ENCODE data around the gene TASOR2. TPM values are rescaled to one million over a fixed set of nuclear protein-coding genes. Genes with fewer than 3 reads are reported as not detected.

TASOR2 gene
- total RNA-seq, 1 donor from 2014 or later: 57.2 TPM

DNA sequence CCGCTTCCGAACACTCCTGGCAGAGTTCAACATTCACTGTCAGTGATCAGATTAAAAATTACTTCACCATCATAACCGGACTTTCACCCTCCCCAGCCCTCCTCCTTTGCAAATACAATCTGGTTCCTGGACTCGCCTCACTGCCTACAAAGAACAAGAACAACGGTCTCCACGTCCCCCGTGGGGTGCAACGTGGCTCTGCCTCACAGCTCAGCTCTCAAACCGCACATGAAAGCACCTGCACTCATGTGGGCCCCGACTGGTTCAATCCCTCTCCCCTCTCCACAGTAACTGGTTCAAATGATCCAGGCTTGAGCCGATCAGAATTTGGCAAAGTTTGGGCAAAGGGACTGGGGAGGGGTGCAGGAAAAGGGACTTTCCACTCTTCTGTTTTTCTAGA lies 39.3 kb upstream of the TASOR2 start:
- Mint-ChIP-seq H3K9me3 (ENCODE audit: unreplicated experiment) (peaks cover 3% of the 10 kb centered on the region), H3K27me3 (ENCODE audit: unreplicated experiment) (peaks cover 10% of the 10 kb centered on the region), H3K4me3 (ENCODE audit: unreplicated experiment) (no peak overlapping the region), H3K27ac (ENCODE audit: unreplicated experiment) (no peak overlapping the region), H3K36me3 (ENCODE audit: unreplicated experiment) (no peaks in the 10 kb centered on the region), H3K4me1 (ENCODE audit: low read depth, unreplicated experiment) (peaks cover 14% of the 10 kb centered on the region)
- DNase-seq: no peak
- TF ChIP-seq, protein P1, sequence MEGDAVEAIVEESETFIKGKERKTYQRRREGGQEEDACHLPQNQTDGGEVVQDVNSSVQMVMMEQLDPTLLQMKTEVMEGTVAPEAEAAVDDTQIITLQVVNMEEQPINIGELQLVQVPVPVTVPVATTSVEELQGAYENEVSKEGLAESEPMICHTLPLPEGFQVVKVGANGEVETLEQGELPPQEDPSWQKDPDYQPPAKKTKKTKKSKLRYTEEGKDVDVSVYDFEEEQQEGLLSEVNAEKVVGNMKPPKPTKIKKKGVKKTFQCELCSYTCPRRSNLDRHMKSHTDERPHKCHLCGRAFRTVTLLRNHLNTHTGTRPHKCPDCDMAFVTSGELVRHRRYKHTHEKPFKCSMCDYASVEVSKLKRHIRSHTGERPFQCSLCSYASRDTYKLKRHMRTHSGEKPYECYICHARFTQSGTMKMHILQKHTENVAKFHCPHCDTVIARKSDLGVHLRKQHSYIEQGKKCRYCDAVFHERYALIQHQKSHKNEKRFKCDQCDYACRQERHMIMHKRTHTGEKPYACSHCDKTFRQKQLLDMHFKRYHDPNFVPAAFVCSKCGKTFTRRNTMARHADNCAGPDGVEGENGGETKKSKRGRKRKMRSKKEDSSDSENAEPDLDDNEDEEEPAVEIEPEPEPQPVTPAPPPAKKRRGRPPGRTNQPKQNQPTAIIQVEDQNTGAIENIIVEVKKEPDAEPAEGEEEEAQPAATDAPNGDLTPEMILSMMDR (IDR thresholded peaks at IDR 0.05; ENCODE audit: partially characterized antibody, unreplicated experiment): no peak

DNA sequence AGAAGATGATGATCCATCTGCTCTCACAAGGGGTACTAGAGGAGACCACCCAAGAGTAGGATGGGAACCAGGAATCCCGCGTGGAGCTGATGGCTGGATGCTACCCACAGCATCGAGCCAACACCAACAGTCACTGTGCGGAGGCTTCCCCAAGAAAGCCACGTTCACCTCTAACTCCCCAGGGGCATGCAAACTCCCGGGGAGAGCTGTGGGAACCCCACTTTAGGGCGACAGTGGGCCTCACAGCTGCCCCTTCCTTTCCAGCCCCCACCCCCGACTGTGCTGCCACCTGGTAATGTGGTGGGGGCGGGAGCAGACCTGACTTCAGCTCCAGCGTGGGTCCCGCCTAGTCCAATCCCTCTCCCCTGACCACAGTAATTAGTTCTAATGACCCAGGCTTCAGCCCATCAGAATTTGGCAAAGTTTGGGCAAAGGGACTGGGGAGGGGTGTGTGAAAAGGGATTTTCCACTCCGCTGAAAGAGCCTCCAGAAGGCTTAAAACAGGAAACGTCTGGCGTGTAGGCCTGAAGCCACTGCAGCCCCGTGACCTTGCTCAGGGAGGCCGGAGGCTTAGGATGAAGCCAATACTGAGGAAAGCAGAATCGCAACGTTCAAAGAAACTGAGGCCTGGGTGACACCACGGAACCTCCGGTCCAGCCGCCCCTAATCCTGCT lies 38.6 kb upstream of the TASOR2 start:
- H3K9me3 Mint-ChIP-seq (ENCODE audit: unreplicated experiment): peaks cover 2% of the 10 kb centered on the region
- H3K27me3 Mint-ChIP-seq (ENCODE audit: unreplicated experiment): peaks cover 10% of the 10 kb centered on the region
- H3K4me1 Mint-ChIP-seq (ENCODE audit: low read depth, unreplicated experiment): peaks cover 14% of the 10 kb centered on the region
- no peak overlapping the region for H3K4me3 Mint-ChIP-seq (ENCODE audit: unreplicated experiment)
- no peak for DNase-seq
- TF ChIP-seq, protein P1 (IDR thresholded peaks at IDR 0.05; ENCODE audit: partially characterized antibody, unreplicated experiment): no peak
- H3K27ac Mint-ChIP-seq (ENCODE audit: unreplicated experiment): no peak overlapping the region
- H3K36me3 Mint-ChIP-seq (ENCODE audit: unreplicated experiment): no peaks in the 10 kb centered on the region

DNA sequence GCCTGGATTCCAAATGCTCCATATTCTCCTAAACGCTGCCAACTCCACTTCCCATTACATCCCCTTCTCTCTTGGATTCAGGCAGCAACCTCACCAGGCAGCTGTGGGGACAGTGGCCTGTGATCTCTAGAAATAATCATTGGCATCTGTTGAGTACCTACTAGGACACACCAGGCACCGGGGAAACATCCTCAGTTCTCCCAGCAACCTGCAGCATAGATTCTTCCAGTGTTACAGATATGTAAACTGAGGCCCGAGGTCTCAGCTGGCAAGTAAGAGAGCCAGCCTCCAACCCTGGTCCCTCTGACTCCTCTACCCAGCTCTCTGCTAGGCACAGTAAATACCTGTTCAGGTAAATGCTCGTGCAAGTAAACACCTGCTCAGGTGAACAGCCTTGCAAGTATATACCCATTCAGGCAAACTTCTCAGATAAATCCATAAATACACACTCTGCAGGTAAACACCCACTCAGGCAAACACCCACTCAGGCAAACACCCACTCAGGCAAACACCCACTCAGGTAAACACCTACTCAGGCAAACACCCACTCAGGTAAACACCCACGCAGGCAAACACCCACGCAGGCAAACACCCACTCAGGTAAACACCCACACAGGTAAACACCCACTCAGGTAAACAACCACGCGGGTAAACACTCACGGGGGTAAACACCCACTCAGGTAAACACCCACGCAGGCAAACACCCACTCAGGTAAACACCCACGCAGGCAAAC lies 37.0 kb upstream of the TASOR2 start:
- no peak overlapping the region for H3K27ac Mint-ChIP-seq (ENCODE audit: unreplicated experiment)
- DNase-seq: no peak
- H3K4me3 Mint-ChIP-seq (ENCODE audit: unreplicated experiment): no peak overlapping the region
- peaks cover 2% of the 10 kb centered on the region for H3K9me3 Mint-ChIP-seq (ENCODE audit: unreplicated experiment)
- peaks cover 10% of the 10 kb centered on the region for H3K27me3 Mint-ChIP-seq (ENCODE audit: unreplicated experiment)
- TF ChIP-seq, protein P1 (IDR thresholded peaks at IDR 0.05; ENCODE audit: partially characterized antibody, unreplicated experiment): no peak
- no peaks in the 10 kb centered on the region for H3K36me3 Mint-ChIP-seq (ENCODE audit: unreplicated experiment)
- H3K4me1 Mint-ChIP-seq (ENCODE audit: low read depth, unreplicated experiment): peaks cover 14% of the 10 kb centered on the region

DNA sequence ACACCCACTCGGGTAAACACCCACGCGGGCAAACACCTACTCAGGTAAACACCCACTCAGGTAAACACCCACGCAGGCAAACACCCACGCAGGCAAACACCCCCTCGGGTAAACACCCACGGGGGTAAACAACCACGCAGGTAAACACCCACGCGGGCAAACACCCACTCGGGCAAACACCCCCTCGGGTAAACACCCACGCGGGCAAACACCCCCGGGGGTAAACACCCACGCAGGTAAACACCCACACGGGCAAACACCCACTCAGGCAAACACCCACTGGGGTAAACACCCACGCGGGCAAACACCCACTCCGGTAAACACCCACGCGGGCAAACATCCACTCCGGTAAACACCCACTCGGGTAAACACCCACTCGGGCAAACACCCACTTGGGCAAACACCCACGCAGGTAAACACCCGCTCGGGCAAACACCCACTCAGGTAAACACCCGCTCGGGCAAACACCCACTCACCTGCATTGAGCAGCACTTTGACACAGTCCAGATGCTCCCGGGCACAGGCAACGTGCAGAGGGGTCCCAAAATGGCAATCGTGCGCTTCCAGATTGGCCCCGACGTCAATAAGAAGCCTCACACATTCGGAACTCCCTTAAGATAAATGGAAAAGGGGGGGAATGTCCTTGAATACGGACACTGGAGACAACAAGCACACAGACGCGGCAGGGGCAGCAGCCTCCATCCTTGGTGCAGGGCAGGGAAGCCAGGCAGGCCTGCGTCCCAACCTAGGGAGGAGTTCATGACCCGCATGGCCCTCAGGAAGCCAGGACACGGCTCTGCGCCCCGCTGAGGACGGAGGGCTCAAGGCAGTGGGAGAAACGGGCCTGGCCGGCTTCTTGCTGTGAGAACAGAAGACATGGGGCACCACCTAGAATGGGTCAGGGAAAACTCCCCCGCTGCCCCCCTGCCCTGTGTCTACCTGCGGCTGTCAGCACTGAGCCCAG lies 35.9 kb upstream of the TASOR2 start:
- Mint-ChIP-seq H3K4me3 (ENCODE audit: unreplicated experiment) (no peak overlapping the region), H3K27ac (ENCODE audit: unreplicated experiment) (no peak overlapping the region), H3K4me1 (ENCODE audit: low read depth, unreplicated experiment) (peaks cover 8% of the 10 kb centered on the region), H3K9me3 (ENCODE audit: unreplicated experiment) (peaks cover 3% of the 10 kb centered on the region), H3K27me3 (ENCODE audit: unreplicated experiment) (peaks cover 14% of the 10 kb centered on the region), H3K36me3 (ENCODE audit: unreplicated experiment) (no peaks in the 10 kb centered on the region)
- DNase-seq: no peak
- TF ChIP-seq, protein P1 (IDR thresholded peaks at IDR 0.05; ENCODE audit: partially characterized antibody, unreplicated experiment): no peak
